ENCODE data around the gene BPGM.

GRCh38 chr7:134705716-134706115 is 59.1 kb downstream of the BPGM start:
- TF ChIP-seq, protein P1, sequence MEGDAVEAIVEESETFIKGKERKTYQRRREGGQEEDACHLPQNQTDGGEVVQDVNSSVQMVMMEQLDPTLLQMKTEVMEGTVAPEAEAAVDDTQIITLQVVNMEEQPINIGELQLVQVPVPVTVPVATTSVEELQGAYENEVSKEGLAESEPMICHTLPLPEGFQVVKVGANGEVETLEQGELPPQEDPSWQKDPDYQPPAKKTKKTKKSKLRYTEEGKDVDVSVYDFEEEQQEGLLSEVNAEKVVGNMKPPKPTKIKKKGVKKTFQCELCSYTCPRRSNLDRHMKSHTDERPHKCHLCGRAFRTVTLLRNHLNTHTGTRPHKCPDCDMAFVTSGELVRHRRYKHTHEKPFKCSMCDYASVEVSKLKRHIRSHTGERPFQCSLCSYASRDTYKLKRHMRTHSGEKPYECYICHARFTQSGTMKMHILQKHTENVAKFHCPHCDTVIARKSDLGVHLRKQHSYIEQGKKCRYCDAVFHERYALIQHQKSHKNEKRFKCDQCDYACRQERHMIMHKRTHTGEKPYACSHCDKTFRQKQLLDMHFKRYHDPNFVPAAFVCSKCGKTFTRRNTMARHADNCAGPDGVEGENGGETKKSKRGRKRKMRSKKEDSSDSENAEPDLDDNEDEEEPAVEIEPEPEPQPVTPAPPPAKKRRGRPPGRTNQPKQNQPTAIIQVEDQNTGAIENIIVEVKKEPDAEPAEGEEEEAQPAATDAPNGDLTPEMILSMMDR (IDR thresholded peaks at IDR 0.05; ENCODE audit: low read depth, low read length, poor library complexity, severe bottlenecking): no peak
- TF ChIP-seq EZH2phosphoT487 (IDR thresholded peaks at IDR 0.05; ENCODE audit: borderline replicate concordance, low read length): no peak
